Epithelial cell of esophagus (primary cell): ENCODE data around the gene CCDC116.

Source experiments
- DNase-seq: peaks from one replicate; pipeline ENCODE4 v3.0.0; 2010; ENCODE audit warnings: low read depth
- H3K4me3 ChIP-seq: 2 replicates; pipeline ENCODE4 v1.5.1; 2011; ENCODE audit warnings: mild to moderate bottlenecking, low read length, control low read depth
- CTCF ChIP-seq: IDR thresholded peaks from 2 replicates; pipeline ENCODE4 v1.5.1; 2011; ENCODE audit warnings: low read depth, mild to moderate bottlenecking, low read length, control low read depth, inconsistent platforms; ENCODE audit not compliant: insufficient read depth; ENCODE audit errors: missing control alignments

Gene CCDC116

GRCh38 chr22:21632237-21632895, at the start of gene CCDC116:
Gene CCDC116, plus strand, starts transcription at chr22:21632760. Its CDS starts 422 bp downstream, at chr22:21633182.
- H3K4me3 ChIP-seq, result no peak within 1 kb of the TSS
- no peak for TF ChIP-seq CTCF
- DNase-seq, result no peak

GRCh38 chr22:21582801-21583740, 49.5 kb upstream of the CCDC116 start:
- no peak for TF ChIP-seq CTCF
- no peak overlapping the region for H3K4me3 ChIP-seq
- DNase-seq, result no peak

- H3K4me3 ChIP-seq, result no peak overlapping the region
- no peak for DNase-seq
- no peak for TF ChIP-seq CTCF
These were observed 47.2 kb upstream of the CCDC116 start for GRCh38 chr22:21585389-21585788.

- TF ChIP-seq CTCF, result no peak
- H3K4me3 ChIP-seq, result no peak overlapping the region
- DNase-seq, result no peak
These were observed 44.6 kb upstream of the CCDC116 start for GRCh38 chr22:21587803-21588611.

GRCh38 chr22:21589396-21589795, 43.2 kb upstream of the CCDC116 start:
- no peak overlapping the region for H3K4me3 ChIP-seq
- no peak for DNase-seq
- no peak for TF ChIP-seq CTCF

- no peak overlapping the region for H3K4me3 ChIP-seq
- no peak for DNase-seq
- TF ChIP-seq CTCF, result no peak
These were observed 41.5 kb upstream of the CCDC116 start for GRCh38 chr22:21590809-21591641.
